GM12892 (cell line): ENCODE data around the gene JCAD.

Source experiments
- POLR2A ChIP-seq: IDR thresholded peaks from 2 replicates; pipeline ENCODE4 v1.6.1; 2011; ENCODE audit warnings: low read depth, low read length, control low read depth
- POLR2AphosphoS5 ChIP-seq: IDR thresholded peaks from 2 replicates; pipeline ENCODE4 v1.6.1; 2011; ENCODE audit warnings: low read depth, low read length, control low read depth
- TAF1 ChIP-seq: IDR thresholded peaks from 2 replicates; pipeline ENCODE4 v1.6.1; 2011; ENCODE audit warnings: low read depth, mild to moderate bottlenecking, control low read depth, low read length, borderline replicate concordance

DNA sequence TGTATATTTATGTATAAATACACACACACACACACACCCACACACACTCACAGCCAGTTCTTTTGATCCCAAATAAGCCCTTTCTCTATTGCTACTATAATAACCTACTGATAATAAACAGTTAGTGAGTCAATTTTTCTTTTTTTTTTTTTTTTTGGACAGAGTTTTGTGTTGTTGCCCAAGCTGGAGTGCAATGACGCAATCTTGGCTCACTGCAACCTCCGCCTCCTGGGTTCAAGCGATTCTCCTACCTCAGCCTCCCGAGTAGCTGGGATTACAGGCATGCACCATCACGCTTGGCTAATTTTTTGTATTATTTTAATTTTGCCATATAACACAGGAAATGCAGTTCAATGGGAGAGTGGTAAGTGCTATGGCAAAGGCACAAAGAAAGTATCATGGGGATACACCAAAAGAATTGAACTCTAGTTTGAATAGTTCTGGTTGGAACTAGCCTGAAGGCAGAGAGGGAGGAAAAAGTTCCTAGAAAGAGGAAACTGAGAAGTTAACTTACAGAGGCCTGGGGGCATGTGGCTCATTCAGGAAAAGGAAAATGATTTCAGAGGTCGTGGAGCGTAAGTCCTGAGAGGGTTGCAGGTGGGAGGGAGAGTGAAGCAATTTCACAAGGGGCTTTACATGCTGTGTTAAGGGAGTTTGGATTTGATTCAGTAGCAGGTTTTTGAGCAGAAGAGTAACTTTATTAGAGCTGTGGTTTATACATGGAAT is 44.4 kb upstream of the JCAD start:
- no peak for TF ChIP-seq TAF1
- no peak for TF ChIP-seq POLR2A
- TF ChIP-seq POLR2AphosphoS5, result no peak
